Endothelial cell (in vitro differentiated cells): ENCODE measurements around the gene TAS2R39. TPM values are rescaled to one million over a fixed set of nuclear protein-coding genes. Genes with fewer than 3 reads are reported as not detected.
A peak's percentile ranks its signal among the peaks of the same experiment; 100 is the strongest.

Experiments
- DNase-seq: peaks from one replicate; pipeline ENCODE4 v3.0.0; 2021; ENCODE audit warnings: low spot score
- H3K27ac Mint-ChIP-seq: one replicate; pipeline ENCODE4 v1.8.0; 2021; ENCODE audit warnings: mixed read lengths, inconsistent platforms; ENCODE audit not compliant: unreplicated experiment
- H3K27me3 Mint-ChIP-seq: one replicate; pipeline ENCODE4 v1.8.0; 2021; ENCODE audit warnings: mild to moderate bottlenecking, moderate library complexity, mixed read lengths, inconsistent platforms; ENCODE audit not compliant: unreplicated experiment
- H3K36me3 Mint-ChIP-seq: one replicate; pipeline ENCODE4 v1.8.0; 2021; ENCODE audit warnings: mild to moderate bottlenecking, low read depth, mixed read lengths, inconsistent platforms; ENCODE audit not compliant: unreplicated experiment
- H3K4me1 Mint-ChIP-seq: one replicate; pipeline ENCODE4 v1.8.0; 2021; ENCODE audit warnings: mild to moderate bottlenecking, mixed read lengths, inconsistent platforms; ENCODE audit not compliant: unreplicated experiment
- H3K4me3 Mint-ChIP-seq: one replicate; pipeline ENCODE4 v1.8.0; 2021; ENCODE audit warnings: mild to moderate bottlenecking, mixed read lengths, inconsistent platforms; ENCODE audit not compliant: unreplicated experiment
- H3K9me3 Mint-ChIP-seq: one replicate; pipeline ENCODE4 v1.8.0; 2021; ENCODE audit warnings: mixed read lengths, inconsistent platforms; ENCODE audit not compliant: unreplicated experiment
- CTCF ChIP-seq: fragments of 200-600 bp; sonication (generic); IDR thresholded peaks from one replicate; pipeline ENCODE4 v1.5.0; 2021; ENCODE audit warnings: antibody characterized with exemption; ENCODE audit not compliant: unreplicated experiment
- total RNA-seq: library from RNA; stranded (reverse); fragmentation: NEBNext Ultra II Directional; extraction: Animal tissue kit (Norgen Biotek cat#: 25700); gene quantifications from one replicate; pipeline ENCODE4 v1.2.1, GENCODE V29; 2021; ENCODE audit not compliant: unreplicated experiment

Gene TAS2R39
- total RNA-seq, 1 donor from 2014 or later = not detected

- Mint-ChIP-seq H3K27ac (no peak overlapping the region), H3K9me3 (no peaks in the 10 kb centered on the region), H3K4me1 (no peaks in the 10 kb centered on the region), H3K4me3 (no peak overlapping the region), H3K36me3 (no peaks in the 10 kb centered on the region), H3K27me3 (no peaks in the 10 kb centered on the region)
- peak; percentile 100 for TF ChIP-seq CTCF
- DNase-seq = peak; percentile 63
These were observed 31.8 kb downstream of the TAS2R39 start for GRCh38 chr7:143214789-143215679.

DNA sequence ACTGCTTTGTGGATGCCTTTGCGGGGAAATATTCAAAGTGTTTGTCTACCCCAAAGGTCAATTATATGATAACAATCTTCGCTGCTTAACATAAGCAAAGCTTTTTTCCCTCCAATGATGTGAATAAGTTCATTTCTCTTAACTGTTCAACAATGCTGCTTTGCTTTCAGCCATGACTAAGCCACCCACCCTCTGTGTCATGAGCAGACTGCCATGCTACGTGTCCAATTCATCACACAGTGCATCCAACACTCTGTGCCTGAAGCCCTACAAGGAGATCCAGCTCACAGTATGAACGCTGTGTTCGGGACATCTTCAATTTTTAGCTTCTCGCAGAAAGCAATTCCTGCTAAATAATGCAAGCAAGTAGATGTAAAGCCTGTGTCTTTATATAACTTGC is 32.9 kb downstream of the TAS2R39 start:
- no peaks in the 10 kb centered on the region for H3K36me3 Mint-ChIP-seq
- TF ChIP-seq CTCF = no peak
- no peak overlapping the region for H3K27ac Mint-ChIP-seq
- H3K4me3 Mint-ChIP-seq = no peak overlapping the region
- no peaks in the 10 kb centered on the region for H3K27me3 Mint-ChIP-seq
- no peak for DNase-seq
- no peaks in the 10 kb centered on the region for H3K4me1 Mint-ChIP-seq
- no peaks in the 10 kb centered on the region for H3K9me3 Mint-ChIP-seq

GRCh38 chr7:143216686-143217085 is 33.5 kb downstream of the TAS2R39 start:
- Mint-ChIP-seq H3K9me3 (no peaks in the 10 kb centered on the region), H3K36me3 (no peaks in the 10 kb centered on the region), H3K27me3 (no peaks in the 10 kb centered on the region), H3K27ac (no peak overlapping the region), H3K4me3 (no peak overlapping the region), H3K4me1 (no peaks in the 10 kb centered on the region)
- DNase-seq = no peak
- no peak for TF ChIP-seq CTCF

GRCh38 chr7:143217806-143218205 is 34.6 kb downstream of the TAS2R39 start:
- no peak for TF ChIP-seq CTCF
- no peaks in the 10 kb centered on the region for H3K4me1 Mint-ChIP-seq
- H3K27ac Mint-ChIP-seq = no peak overlapping the region

GRCh38 chr7:143221286-143221685 is 38.1 kb downstream of the TAS2R39 start:
- DNase-seq = no peak
- no peaks in the 10 kb centered on the region for H3K9me3 Mint-ChIP-seq
- no peak for TF ChIP-seq CTCF
- H3K27ac Mint-ChIP-seq = no peak overlapping the region
- H3K4me1 Mint-ChIP-seq = peaks cover 9% of the 10 kb centered on the region
- no peak overlapping the region for H3K4me3 Mint-ChIP-seq
- H3K36me3 Mint-ChIP-seq = no peaks in the 10 kb centered on the region
- no peaks in the 10 kb centered on the region for H3K27me3 Mint-ChIP-seq

More at GRCh38 chr7:143217806-143218205, 34.6 kb downstream of the TAS2R39 start:
- Mint-ChIP-seq H3K4me3 (no peak overlapping the region), H3K36me3 (no peaks in the 10 kb centered on the region), H3K27me3 (no peaks in the 10 kb centered on the region), H3K9me3 (no peaks in the 10 kb centered on the region)
- DNase-seq = no peak
